Prostate gland (tissue), 2 donors: ENCODE data around the gene C12orf50. TPM values are rescaled to one million over a fixed set of nuclear protein-coding genes. Genes with fewer than 3 reads are reported as not detected.
A peak's percentile ranks its signal among the peaks of the same experiment; 100 is the strongest.

ENCODE experiments used
- DNase-seq: peaks from one replicate; pipeline ENCODE4 v3.0.0-alpha.2; 2019; ENCODE audit warnings: low spot score
- H3K27ac ChIP-seq, 2 donors: fragments of 200-600 bp; sonication (generic); 2 replicates each; pipeline ENCODE4 v1.5.1; 2017 to 2019
- H3K27me3 ChIP-seq: fragments of 200-600 bp; sonication (generic); replicated peaks from 2 replicates; pipeline ENCODE4 v1.5.1; 2019; ENCODE audit not compliant: insufficient read depth
- H3K36me3 ChIP-seq, 2 donors: fragments of 200-600 bp; sonication (generic); 1 replicate in 1 of 2; 2 replicates in 1 of 2; pipeline versions ENCODE4 v1.5.1 to v1.8.1; 2017 to 2019
- H3K4me1 ChIP-seq: fragments of 200-600 bp; sonication (generic); replicated peaks from 2 replicates; pipeline ENCODE4 v1.5.1; 2019
- H3K4me3 ChIP-seq, 2 donors: fragments of 200-600 bp; sonication (generic); 2 replicates each; pipeline ENCODE4 v1.5.1; 2017 to 2019
- H3K9me3 ChIP-seq: fragments of 200-600 bp; sonication (generic); 2 replicates; pipeline ENCODE4 v1.5.1; 2017
- POLR2A ChIP-seq: fragments of 450-650 bp; IDR thresholded peaks from one replicate; pipeline ENCODE4 v1.6.1; 2016; ENCODE audit warnings: antibody characterized with exemption, mild to moderate bottlenecking
- POLR2AphosphoS5 ChIP-seq: sonication (generic); formaldehyde crosslinking; IDR thresholded peaks from one replicate; pipeline ENCODE4 v1.6.1; 2017; ENCODE audit warnings: antibody characterized with exemption
- WGBS: methylation state at CpG from one replicate; pipeline ENCODE4 v1.1.5; 2018; 5-methylcytosine and 5-hydroxymethylcytosine counted together
- intact Hi-C: fragments of 100-400 bp; cut with DNase I; formaldehyde crosslinking; loops from one replicate; pipeline ENCODE4 v1.14.2; 2022
- total RNA-seq, 2 donors: library from RNA; depleted of rRNA; stranded (reverse); fragments of >200 nt; gene quantifications; one replicate each; pipeline ENCODE4 v1.1.0, GENCODE V29; 2016
- TF ChIP-seq, protein P1 (sequence below), 4 experiments: fragments of 200-600 bp in 2 of 4; fragments of 450-650 bp in 2 of 4; sonication (generic) in 2 of 4; IDR thresholded peaks; 1 replicate in 3 of 4; 2 replicates in 1 of 4; pipeline ENCODE4 v1.5.1; 2016 to 2019; ENCODE audit warnings: antibody characterized with exemption in 4 of 4, mild to moderate bottlenecking in 2 of 4, moderate library complexity in 2 of 4

C12orf50 gene
- total RNA-seq, 2 donors from 2014 or later, result 6.7 TPM; not detected in 1

DNA sequence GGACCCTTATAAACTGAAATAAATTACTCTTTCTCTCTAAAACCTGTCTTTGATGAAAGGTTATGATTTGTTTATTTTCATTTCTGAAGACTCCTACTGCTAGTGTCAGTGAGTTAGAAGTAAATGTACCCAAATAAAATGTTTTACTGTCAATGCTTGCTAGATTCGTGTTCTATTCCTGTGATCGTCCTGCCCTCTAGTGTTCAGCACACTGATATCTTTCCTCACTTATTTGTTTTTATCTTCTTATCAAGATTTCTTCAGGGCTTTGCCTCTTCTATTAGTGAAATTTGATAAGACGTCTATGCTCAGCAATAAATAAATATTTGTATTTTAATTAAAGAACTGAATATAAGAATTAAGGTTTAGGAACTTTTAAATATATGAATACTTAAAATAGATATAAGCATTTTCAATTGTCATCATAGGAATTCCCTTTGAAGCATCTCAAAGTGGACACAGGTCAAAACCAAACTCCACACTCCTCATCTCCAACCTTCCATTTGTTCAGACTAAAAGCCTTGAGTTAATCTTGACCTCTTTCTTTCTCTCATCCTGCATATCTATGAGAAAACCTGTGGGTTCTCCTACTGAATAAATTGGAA lies 75.8 kb downstream of the C12orf50 start:
- WGBS, result 4% methylated on average over 3 of the region's 3 CpGs

GRCh38 chr12:87952850-87953249 lies 76.4 kb downstream of the C12orf50 start:
- no peaks in the 10 kb centered on the region for H3K27me3 ChIP-seq
- no peaks in the 10 kb centered on the region for H3K9me3 ChIP-seq
- no peaks in the 10 kb centered on the region for H3K36me3 ChIP-seq
- 35% methylated on average over 5 of the region's 5 CpGs for WGBS
- H3K27ac ChIP-seq, result no peak overlapping the region
- no peak overlapping the region for H3K4me3 ChIP-seq
- no peak for TF ChIP-seq POLR2AphosphoS5
- TF ChIP-seq POLR2A, result no peak
- TF ChIP-seq, protein P1, sequence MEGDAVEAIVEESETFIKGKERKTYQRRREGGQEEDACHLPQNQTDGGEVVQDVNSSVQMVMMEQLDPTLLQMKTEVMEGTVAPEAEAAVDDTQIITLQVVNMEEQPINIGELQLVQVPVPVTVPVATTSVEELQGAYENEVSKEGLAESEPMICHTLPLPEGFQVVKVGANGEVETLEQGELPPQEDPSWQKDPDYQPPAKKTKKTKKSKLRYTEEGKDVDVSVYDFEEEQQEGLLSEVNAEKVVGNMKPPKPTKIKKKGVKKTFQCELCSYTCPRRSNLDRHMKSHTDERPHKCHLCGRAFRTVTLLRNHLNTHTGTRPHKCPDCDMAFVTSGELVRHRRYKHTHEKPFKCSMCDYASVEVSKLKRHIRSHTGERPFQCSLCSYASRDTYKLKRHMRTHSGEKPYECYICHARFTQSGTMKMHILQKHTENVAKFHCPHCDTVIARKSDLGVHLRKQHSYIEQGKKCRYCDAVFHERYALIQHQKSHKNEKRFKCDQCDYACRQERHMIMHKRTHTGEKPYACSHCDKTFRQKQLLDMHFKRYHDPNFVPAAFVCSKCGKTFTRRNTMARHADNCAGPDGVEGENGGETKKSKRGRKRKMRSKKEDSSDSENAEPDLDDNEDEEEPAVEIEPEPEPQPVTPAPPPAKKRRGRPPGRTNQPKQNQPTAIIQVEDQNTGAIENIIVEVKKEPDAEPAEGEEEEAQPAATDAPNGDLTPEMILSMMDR (IDR thresholded peaks at IDR 0.05), result no peak
- no peak for DNase-seq
- H3K4me1 ChIP-seq, result peaks cover 4% of the 10 kb centered on the region
- intact Hi-C loops, result no loop called here

More for the DNA sequence above, 75.8 kb downstream of the C12orf50 start:
- peak; percentile 15 for DNase-seq
- no peak overlapping the region for H3K4me3 ChIP-seq
- intact Hi-C loops, result no loop called here
- TF ChIP-seq, protein P1 (IDR thresholded peaks at IDR 0.05), result peak in 3 of 4 experiments; percentile 46 to 61 (median 50)
- TF ChIP-seq POLR2AphosphoS5 (no peak), POLR2A (no peak)
- H3K9me3 ChIP-seq, result no peaks in the 10 kb centered on the region
- peaks cover 4% of the 10 kb centered on the region for H3K4me1 ChIP-seq
- H3K27me3 ChIP-seq, result no peaks in the 10 kb centered on the region
- no peak overlapping the region for H3K27ac ChIP-seq
- H3K36me3 ChIP-seq, result no peaks in the 10 kb centered on the region

DNA sequence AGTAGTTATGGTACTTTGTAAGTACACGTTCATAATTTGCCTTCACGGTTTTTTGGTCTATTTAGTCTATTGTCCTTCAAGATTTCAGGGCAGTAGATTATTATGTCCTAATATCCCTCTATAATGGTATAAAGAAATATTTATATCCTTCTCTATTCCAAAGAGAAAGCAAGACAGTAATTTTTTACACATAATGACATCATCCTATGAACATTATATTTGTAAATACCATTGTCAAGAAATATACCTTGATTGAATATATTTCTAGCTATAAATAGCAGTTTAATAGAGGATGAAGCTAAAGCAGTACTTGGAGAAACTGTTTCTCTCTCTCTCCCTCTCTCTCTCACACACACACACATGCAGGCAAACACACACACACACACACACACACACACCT lies 77.0 kb downstream of the C12orf50 start:
- H3K4me1 ChIP-seq, result peaks cover 4% of the 10 kb centered on the region
- no peaks in the 10 kb centered on the region for H3K27me3 ChIP-seq
- TF ChIP-seq POLR2A (no peak), POLR2AphosphoS5 (no peak)
- TF ChIP-seq, protein P1 (IDR thresholded peaks at IDR 0.05), result no peak
- WGBS, result 64% methylated on average over 2 of the region's 2 CpGs
- no peak overlapping the region for H3K4me3 ChIP-seq
- no peaks in the 10 kb centered on the region for H3K36me3 ChIP-seq
- intact Hi-C loops, result no loop called here
- no peak for DNase-seq
- no peaks in the 10 kb centered on the region for H3K9me3 ChIP-seq
- no peak overlapping the region for H3K27ac ChIP-seq

- no peak overlapping the region for H3K4me3 ChIP-seq
- TF ChIP-seq POLR2A, result no peak
- TF ChIP-seq, protein P1 (IDR thresholded peaks at IDR 0.05), result no peak
- TF ChIP-seq POLR2AphosphoS5, result no peak
Observed at GRCh38 chr12:87943762-87944161, 85.4 kb downstream of the C12orf50 start.

GRCh38 chr12:87943023-87943422 lies 86.2 kb downstream of the C12orf50 start:
- H3K36me3 ChIP-seq, result no peaks in the 10 kb centered on the region
- no peaks in the 10 kb centered on the region for H3K4me1 ChIP-seq
- intact Hi-C loops, result no loop called here
- WGBS, result 40% methylated on average over 1 of the region's 1 CpG
- DNase-seq, result no peak
- no peak overlapping the region for H3K27ac ChIP-seq
- H3K4me3 ChIP-seq, result no peak overlapping the region
- TF ChIP-seq POLR2AphosphoS5 (no peak), POLR2A (no peak)
- TF ChIP-seq, protein P1 (IDR thresholded peaks at IDR 0.05), result no peak
- no peaks in the 10 kb centered on the region for H3K9me3 ChIP-seq
- H3K27me3 ChIP-seq, result no peaks in the 10 kb centered on the region

More at GRCh38 chr12:87943762-87944161, 85.4 kb downstream of the C12orf50 start:
- H3K36me3 ChIP-seq, result no peaks in the 10 kb centered on the region
- H3K27ac ChIP-seq, result no peak overlapping the region
- no peaks in the 10 kb centered on the region for H3K4me1 ChIP-seq
- no peaks in the 10 kb centered on the region for H3K27me3 ChIP-seq
- 80% methylated on average over 3 of the region's 3 CpGs for WGBS
- DNase-seq, result no peak
- intact Hi-C loops, result no loop called here
- H3K9me3 ChIP-seq, result no peaks in the 10 kb centered on the region
